CD4-positive, CD25-positive, alpha-beta regulatory T cell (primary cell): ENCODE data around the gene ANKRD23. TPM values are rescaled to one million over a fixed set of nuclear protein-coding genes. Genes with fewer than 3 reads are reported as not detected.

Experiments
- ATAC-seq, 2 donors: fragments of 150-1000 bp; cut with Tn5 transposase; one replicate each; pipeline ENCODE4 v1.10.0; 2021; ENCODE audit warnings: low read depth in 2 of 2, moderate number of reproducible peaks in 2 of 2, moderate library complexity in 1 of 2
- DNase-seq, 3 donors: peaks; one replicate each; pipeline versions ENCODE4 v3.0.0 to v3.0.0-alpha.2; 2012 to 2022; ENCODE audit warnings: mixed read lengths in 1 of 3
- H3K27ac ChIP-seq: one replicate; pipeline ENCODE4 v1.7.0; 2013; ENCODE audit warnings: mild to moderate bottlenecking, low read length; ENCODE audit not compliant: insufficient read depth, poor library complexity, severe bottlenecking
- H3K27me3 ChIP-seq: one replicate; pipeline ENCODE4 v1.7.0; 2013; ENCODE audit warnings: low read length; ENCODE audit not compliant: control insufficient read depth, insufficient read depth
- H3K36me3 ChIP-seq: one replicate; pipeline ENCODE4 v1.7.0; 2013; ENCODE audit warnings: mild to moderate bottlenecking, low read length, moderate library complexity; ENCODE audit not compliant: control insufficient read depth, insufficient read depth
- H3K4me1 ChIP-seq: 2 replicates; pipeline ENCODE4 v1.7.0; 2013; ENCODE audit warnings: mild to moderate bottlenecking, low read length; ENCODE audit not compliant: insufficient read depth, control insufficient read depth, poor library complexity, severe bottlenecking
- H3K4me3 ChIP-seq: one replicate; pipeline ENCODE4 v1.7.0; 2013; ENCODE audit warnings: low read depth, mild to moderate bottlenecking, low read length, moderate library complexity
- H3K9me3 ChIP-seq, 2 experiments: 1 replicate in 1 of 2; 2 replicates in 1 of 2; pipeline ENCODE4 v1.7.0; 2013; ENCODE audit warnings: low read length in 2 of 2, mild to moderate bottlenecking in 1 of 2, moderate library complexity in 1 of 2; ENCODE audit not compliant: control insufficient read depth in 2 of 2
- H3K27ac Mint-ChIP-seq, 3 donors: one replicate each; pipeline ENCODE4 v1.8.0; 2020 to 2022; ENCODE audit warnings: mild to moderate bottlenecking in 3 of 3, mixed read lengths in 3 of 3, moderate library complexity in 2 of 3
- H3K27me3 Mint-ChIP-seq: one replicate; pipeline ENCODE4 v1.8.0; 2022; ENCODE audit warnings: mild to moderate bottlenecking, mixed read lengths
- H3K36me3 Mint-ChIP-seq: one replicate; pipeline ENCODE4 v1.8.0; 2020; ENCODE audit warnings: mixed read lengths
- H3K4me1 Mint-ChIP-seq, 4 donors: one replicate each; pipeline ENCODE4 v1.8.0; 2020 to 2022; ENCODE audit warnings: mixed read lengths in 4 of 4, mild to moderate bottlenecking in 1 of 4
- H3K4me3 Mint-ChIP-seq, 4 donors: one replicate each; pipeline ENCODE4 v1.8.0; 2020 to 2022; ENCODE audit warnings: mild to moderate bottlenecking in 4 of 4, mixed read lengths in 4 of 4, moderate library complexity in 3 of 4
- H3K9me3 Mint-ChIP-seq, 7 donors: one replicate each; pipeline ENCODE4 v1.8.0; 2020 to 2022; ENCODE audit warnings: mixed read lengths in 7 of 7, mild to moderate bottlenecking in 3 of 7, moderate library complexity in 2 of 7
- polyA plus RNA-seq, 4 donors: library from polyadenylated mRNA; unstranded; fragments of 300-500 nt; fragmentation: Illumina TruSeq; gene quantifications; one replicate each; pipeline ENCODE4 v1.2.3, GENCODE V29; 2021
- total RNA-seq: library from RNA; stranded (reverse); gene quantifications from one replicate; pipeline ENCODE4 v1.2.3, GENCODE V29; 2022

ANKRD23 gene
- total and polyA plus RNA-seq, 5 donors from 2014 or later, result 0.68 to 16.4 (median 0.93) TPM

DNA sequence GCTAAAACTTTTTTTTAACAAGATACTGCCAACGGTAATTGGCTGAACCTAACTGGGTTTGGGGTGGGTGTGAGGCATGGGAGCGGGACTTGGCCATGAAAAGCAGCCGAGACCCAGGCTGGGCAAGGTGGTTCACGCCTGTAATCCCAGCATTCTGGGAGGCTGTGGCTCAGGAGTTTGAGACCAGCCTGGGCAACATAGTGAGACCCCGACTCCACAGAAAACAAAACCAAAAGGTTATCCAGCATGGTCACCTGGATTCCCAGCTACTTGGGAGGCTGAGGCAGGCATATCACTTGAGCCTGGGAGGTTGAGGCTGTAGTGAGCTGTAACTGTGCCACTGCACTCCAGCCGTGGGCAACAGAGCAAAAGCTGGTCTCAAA lies 37.1 kb upstream of the ANKRD23 start:
- H3K4me1 Mint-ChIP-seq, result peaks cover 0 to 8% (median 0%) of the 10 kb centered on the region in 4 donors
- ATAC-seq, result no peak
- H3K36me3 ChIP-seq, result no peaks in the 10 kb centered on the region
- no peak for DNase-seq
- no peak overlapping the region for H3K27ac Mint-ChIP-seq
- H3K4me3 ChIP-seq, result no peak overlapping the region
- H3K4me1 ChIP-seq, result no peaks in the 10 kb centered on the region
- no peaks in the 10 kb centered on the region for H3K27me3 ChIP-seq
- H3K9me3 ChIP-seq, result no peaks in the 10 kb centered on the region
- H3K27ac ChIP-seq, result no peak overlapping the region
- H3K36me3 Mint-ChIP-seq, result no peaks in the 10 kb centered on the region
- peaks cover 7% of the 10 kb centered on the region for H3K27me3 Mint-ChIP-seq
- H3K4me3 Mint-ChIP-seq, result no peak overlapping the region
- H3K9me3 Mint-ChIP-seq, result no peaks in the 10 kb centered on the region

DNA sequence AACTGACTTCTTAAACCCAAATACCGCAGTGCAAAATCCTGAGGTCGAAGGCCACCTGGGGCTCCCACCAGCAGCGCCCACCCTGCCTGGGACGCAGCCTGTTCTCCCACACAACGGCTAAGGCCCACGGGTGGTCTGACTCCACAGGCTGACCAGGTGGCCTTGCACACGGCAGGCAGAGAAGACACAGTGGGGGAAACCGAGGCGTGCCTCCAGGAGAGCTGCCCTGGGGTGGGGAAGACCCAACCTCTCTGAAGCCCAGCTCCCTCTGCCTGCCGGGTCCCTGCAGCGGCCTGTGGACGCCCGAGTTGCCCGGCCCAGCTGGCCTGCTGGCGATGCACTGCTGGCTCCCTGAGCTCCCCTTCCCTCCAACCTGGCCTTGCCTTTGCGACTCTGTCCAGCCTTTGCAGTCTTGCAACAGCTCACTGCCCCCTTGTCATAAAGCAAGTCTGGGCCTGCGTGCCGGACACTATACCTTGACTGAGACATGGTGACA lies 35.8 kb upstream of the ANKRD23 start:
- H3K9me3 Mint-ChIP-seq, result no peaks in the 10 kb centered on the region
- H3K27ac Mint-ChIP-seq, result no peak overlapping the region

GRCh38 chr2:96878796-96879544 lies 35.1 kb upstream of the ANKRD23 start:
- Histone ChIP-seq H3K4me3 (no peak overlapping the region), H3K27ac (no peak overlapping the region), H3K36me3 (no peaks in the 10 kb centered on the region), H3K27me3 (no peaks in the 10 kb centered on the region), H3K4me1 (peaks cover 4% of the 10 kb centered on the region), H3K9me3 (no peaks in the 10 kb centered on the region)
- no peaks in the 10 kb centered on the region for H3K36me3 Mint-ChIP-seq
- peaks cover 0 to 16% (median 7%) of the 10 kb centered on the region in 4 donors for H3K4me1 Mint-ChIP-seq
- no peak overlapping the region for H3K4me3 Mint-ChIP-seq
- no peaks in the 10 kb centered on the region for H3K9me3 Mint-ChIP-seq
- DNase-seq, result no peak
- no peak overlapping the region for H3K27ac Mint-ChIP-seq
- H3K27me3 Mint-ChIP-seq, result peaks cover 12% of the 10 kb centered on the region
- ATAC-seq, result no peak

More for the DNA sequence above, 35.8 kb upstream of the ANKRD23 start:
- Histone ChIP-seq H3K4me1 (no peaks in the 10 kb centered on the region), H3K36me3 (no peaks in the 10 kb centered on the region), H3K27me3 (no peaks in the 10 kb centered on the region), H3K27ac (no peak overlapping the region), H3K9me3 (no peaks in the 10 kb centered on the region), H3K4me3 (no peak overlapping the region)
- Mint-ChIP-seq H3K27me3 (peaks cover 7% of the 10 kb centered on the region), H3K4me3 (no peak overlapping the region), H3K36me3 (no peaks in the 10 kb centered on the region), H3K4me1 (peaks cover 0 to 10% (median 1%) of the 10 kb centered on the region in 4 donors)
- no peak for DNase-seq
- ATAC-seq, result no peak

DNA sequence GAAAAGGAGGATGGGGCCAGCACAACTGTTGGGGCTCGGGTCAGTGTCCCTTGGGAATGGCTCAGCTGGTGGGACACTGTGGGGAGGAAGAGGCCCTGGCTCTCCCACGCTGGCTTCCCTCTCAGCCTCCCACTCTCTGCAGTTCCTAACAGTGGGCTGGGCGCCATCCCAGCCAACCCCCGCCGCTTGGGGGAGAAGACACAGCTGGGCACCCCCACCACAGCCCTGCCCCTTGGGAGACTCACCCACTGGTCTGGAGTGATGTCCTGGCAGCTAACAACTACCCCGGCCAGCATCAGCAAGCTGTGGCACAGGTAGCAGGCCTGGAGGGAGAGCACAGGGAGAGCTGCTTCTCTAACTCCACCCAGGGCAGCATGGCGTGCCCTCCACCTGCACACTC lies 34.4 kb upstream of the ANKRD23 start:
- H3K27ac ChIP-seq, result no peak overlapping the region
- no peaks in the 10 kb centered on the region for H3K27me3 ChIP-seq
- no peak for ATAC-seq
- peaks cover 0 to 24% (median 7%) of the 10 kb centered on the region in 4 donors for H3K4me1 Mint-ChIP-seq
- H3K4me3 Mint-ChIP-seq, result no peak overlapping the region
- no peak for DNase-seq
- no peaks in the 10 kb centered on the region for H3K9me3 Mint-ChIP-seq
- H3K27me3 Mint-ChIP-seq, result peaks cover 15% of the 10 kb centered on the region
- H3K4me1 ChIP-seq, result peaks cover 9% of the 10 kb centered on the region
- no peaks in the 10 kb centered on the region for H3K36me3 Mint-ChIP-seq
- H3K36me3 ChIP-seq, result no peaks in the 10 kb centered on the region
- H3K4me3 ChIP-seq, result no peak overlapping the region
- no peaks in the 10 kb centered on the region for H3K9me3 ChIP-seq
- H3K27ac Mint-ChIP-seq, result no peak overlapping the region

GRCh38 chr2:96877631-96878092 lies 33.8 kb upstream of the ANKRD23 start:
- Mint-ChIP-seq H3K9me3 (no peaks in the 10 kb centered on the region), H3K4me1 (peaks cover 0 to 29% (median 7%) of the 10 kb centered on the region in 4 donors), H3K27me3 (peaks cover 20% of the 10 kb centered on the region), H3K4me3 (no peak overlapping the region), H3K36me3 (no peaks in the 10 kb centered on the region), H3K27ac (no peak overlapping the region)
- Histone ChIP-seq H3K4me3 (no peak overlapping the region), H3K4me1 (peaks cover 9% of the 10 kb centered on the region), H3K9me3 (no peaks in the 10 kb centered on the region), H3K36me3 (no peaks in the 10 kb centered on the region), H3K27me3 (no peaks in the 10 kb centered on the region), H3K27ac (no peak overlapping the region)
- ATAC-seq, result no peak
- no peak for DNase-seq

GRCh38 chr2:96877042-96877451 lies 33.2 kb upstream of the ANKRD23 start:
- H3K4me1 ChIP-seq, result peaks cover 9% of the 10 kb centered on the region
- DNase-seq (no peak), ATAC-seq (no peak)
- Mint-ChIP-seq H3K36me3 (no peaks in the 10 kb centered on the region), H3K9me3 (no peaks in the 10 kb centered on the region), H3K4me1 (peaks cover 0 to 32% (median 7%) of the 10 kb centered on the region in 4 donors), H3K27ac (no peak overlapping the region), H3K4me3 (no peak overlapping the region), H3K27me3 (peaks cover 23% of the 10 kb centered on the region)
- no peaks in the 10 kb centered on the region for H3K9me3 ChIP-seq
- H3K4me3 ChIP-seq, result no peak overlapping the region
- no peaks in the 10 kb centered on the region for H3K36me3 ChIP-seq
- no peaks in the 10 kb centered on the region for H3K27me3 ChIP-seq
- H3K27ac ChIP-seq, result no peak overlapping the region

- H3K27ac Mint-ChIP-seq, result peak overlapping the region in 1 of 3 donors; percentile 51
- H3K4me1 Mint-ChIP-seq, result peaks cover 0 to 32% (median 7%) of the 10 kb centered on the region in 4 donors
- H3K4me3 ChIP-seq, result no peak overlapping the region
- no peak for ATAC-seq
- no peaks in the 10 kb centered on the region for H3K27me3 ChIP-seq
- no peaks in the 10 kb centered on the region for H3K36me3 Mint-ChIP-seq
- no peaks in the 10 kb centered on the region for H3K36me3 ChIP-seq
- DNase-seq, result no peak
- no peak overlapping the region for H3K4me3 Mint-ChIP-seq
- no peak overlapping the region for H3K27ac ChIP-seq
- peaks cover 9% of the 10 kb centered on the region for H3K4me1 ChIP-seq
- H3K9me3 ChIP-seq, result no peaks in the 10 kb centered on the region
- H3K27me3 Mint-ChIP-seq, result peaks cover 25% of the 10 kb centered on the region
- H3K9me3 Mint-ChIP-seq, result no peaks in the 10 kb centered on the region
These were observed 32.6 kb upstream of the ANKRD23 start for GRCh38 chr2:96876269-96877041.
